ENCODE data around the gene TEAD4.

The TEAD4 gene

DNA sequence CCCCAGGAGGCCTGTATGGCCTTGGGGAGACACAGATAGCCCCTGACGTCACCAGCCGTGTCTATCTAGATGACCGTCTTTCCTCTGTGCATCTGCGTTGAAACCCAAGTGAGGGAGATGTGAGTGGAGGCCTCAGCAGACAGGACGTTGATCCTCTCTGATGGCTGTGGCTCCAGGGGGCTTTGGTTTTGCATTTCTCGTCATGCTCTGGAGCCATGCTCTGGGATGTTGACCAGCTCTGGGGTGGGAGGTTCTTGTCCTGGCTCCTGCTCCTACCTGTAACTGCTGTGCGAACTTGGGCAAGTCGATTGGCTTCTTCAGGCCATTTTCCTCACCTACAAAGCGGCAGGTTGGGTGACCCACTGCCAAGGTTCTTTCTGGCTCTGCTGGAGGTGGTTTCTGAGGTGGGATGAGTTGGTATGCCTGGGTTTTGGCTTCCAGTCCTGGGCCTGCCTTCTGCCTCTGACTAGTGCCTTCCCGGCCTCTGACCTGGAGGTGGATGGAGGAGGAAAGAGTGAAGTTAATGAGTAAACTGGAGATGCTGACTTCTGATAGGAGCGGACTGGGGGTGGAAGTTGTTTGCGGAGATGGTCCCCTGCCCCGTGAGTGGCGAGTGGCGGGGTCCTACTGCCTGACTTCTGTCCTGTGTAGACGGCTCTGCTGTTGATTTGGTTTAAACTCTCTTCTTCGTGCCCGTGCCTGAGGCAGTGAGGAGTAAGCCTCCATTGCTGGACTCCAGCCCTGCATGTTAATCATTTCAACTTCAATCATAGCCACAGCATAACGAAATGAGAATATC is 126.3 kb downstream of the TEAD4 start:
- no peak for DNase-seq

DNA sequence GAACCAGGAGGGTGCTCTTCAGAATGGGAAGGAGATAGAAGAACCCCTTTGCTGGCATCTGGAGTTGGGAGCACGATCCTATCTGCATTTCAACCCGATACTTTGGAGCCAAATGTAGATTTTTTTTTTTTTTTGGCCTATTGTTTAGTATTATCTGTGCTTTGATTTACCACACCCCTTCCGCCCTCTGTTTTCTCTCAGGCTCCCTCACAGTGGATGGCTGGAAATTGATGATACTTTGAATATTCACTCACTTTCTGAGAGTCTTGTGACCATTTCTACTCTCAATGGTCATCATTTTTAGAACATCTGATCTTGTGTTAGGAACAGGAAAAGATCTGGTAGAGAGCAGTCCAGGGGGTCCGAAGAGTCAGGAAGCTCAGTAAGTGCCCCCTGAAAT is 127.0 kb downstream of the TEAD4 start:
- no peak for DNase-seq

DNA sequence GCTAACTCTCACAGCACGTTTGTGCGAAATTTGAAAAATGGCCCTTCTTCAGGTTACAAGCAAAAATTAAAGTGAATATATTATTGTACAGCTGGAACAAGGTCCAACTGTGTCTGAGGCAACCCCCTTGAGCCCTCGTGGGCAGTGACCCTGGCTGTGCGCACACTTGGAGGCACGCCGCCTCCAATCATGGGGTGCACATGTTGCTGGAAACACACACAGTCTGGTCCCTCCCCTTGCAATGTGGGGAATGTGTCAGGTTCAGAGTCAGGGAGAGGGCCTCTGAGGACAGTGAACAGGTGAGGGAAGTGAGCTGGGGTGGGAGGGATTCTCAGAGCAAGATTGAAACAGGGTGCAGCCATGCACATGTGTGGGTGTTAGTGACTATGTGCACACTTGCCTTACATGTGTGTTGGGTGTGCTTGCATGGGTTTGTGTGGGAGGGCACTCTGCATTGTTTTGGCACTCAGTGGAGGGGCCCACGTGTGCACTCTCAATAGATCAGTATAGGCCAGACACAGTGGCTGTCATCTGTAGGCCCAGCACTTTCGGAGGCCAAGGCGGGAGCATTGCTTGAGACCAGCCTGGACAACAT is 127.6 kb downstream of the TEAD4 start:
- DNase-seq: no peak

DNA sequence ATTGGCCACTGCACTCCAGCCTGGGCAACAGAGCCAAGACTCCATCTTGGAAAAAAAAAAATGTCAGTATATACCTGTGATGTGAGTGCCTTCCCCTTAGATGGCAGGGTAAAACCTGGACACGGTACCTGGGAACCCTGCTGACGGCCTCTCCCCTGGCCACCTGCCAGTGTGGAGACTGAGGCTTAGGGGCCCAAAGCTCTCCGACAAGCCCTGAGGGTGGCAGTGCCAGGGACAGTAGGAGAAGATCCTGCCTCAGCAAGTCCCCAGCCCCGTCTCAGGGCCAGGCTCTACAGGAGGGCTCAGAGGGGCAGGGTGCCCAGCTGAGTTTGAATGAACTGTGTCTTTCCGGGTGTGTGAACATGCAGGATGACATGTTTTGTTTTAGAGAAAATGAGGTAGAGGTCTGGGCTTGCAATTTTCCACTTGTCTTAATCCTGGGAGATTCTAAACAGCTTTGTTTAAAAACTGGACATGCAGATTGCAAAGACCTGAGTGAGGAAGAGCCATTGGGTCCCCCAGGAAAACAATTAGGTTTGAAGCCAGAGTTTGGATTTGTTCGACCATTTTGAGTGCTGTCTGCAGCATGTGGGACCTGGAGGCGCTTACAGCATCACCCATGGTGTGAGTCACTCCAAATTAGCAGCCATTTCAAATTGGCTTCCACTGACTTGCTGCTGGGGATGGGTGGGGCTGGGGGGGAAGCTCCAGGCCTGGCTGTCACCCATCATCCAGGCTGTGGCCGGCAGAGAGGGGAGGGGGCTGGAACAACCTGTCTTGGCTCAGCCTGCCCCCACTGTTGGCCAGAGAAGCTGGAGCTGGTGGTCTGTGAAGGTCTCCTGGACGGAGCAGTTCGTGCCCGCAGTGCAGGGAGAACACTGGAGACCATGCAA is 128.8 kb downstream of the TEAD4 start:
- no peak for DNase-seq

DNA sequence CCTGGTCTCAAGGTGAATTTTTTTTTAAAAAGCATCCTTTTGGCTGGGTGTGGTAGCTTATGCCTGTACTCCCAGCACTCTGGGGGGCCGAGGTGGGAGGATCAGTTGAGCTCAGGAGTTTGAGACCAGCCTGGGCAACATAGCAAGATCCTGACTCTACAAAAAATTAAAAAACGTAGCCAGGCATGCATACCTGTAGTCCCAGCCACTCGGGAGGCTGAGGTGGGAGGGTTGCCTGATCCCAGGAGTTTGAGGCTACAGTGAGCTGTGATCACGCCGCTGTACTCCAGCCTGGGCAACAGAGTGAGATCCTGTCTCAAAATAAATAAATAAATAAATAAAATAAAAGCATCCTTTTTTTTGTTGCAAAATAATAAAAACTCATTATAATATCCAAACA is 130.4 kb downstream of the TEAD4 start:
- no peak for DNase-seq
